Measurements from ENCODE around the gene OLFML2A. TPM values are rescaled to one million over a fixed set of nuclear protein-coding genes. Genes with fewer than 3 reads are reported as not detected.

Gene OLFML2A
- total RNA-seq, 2 experiments from 2014 or later = 4.4 to 6.7 TPM

DNA sequence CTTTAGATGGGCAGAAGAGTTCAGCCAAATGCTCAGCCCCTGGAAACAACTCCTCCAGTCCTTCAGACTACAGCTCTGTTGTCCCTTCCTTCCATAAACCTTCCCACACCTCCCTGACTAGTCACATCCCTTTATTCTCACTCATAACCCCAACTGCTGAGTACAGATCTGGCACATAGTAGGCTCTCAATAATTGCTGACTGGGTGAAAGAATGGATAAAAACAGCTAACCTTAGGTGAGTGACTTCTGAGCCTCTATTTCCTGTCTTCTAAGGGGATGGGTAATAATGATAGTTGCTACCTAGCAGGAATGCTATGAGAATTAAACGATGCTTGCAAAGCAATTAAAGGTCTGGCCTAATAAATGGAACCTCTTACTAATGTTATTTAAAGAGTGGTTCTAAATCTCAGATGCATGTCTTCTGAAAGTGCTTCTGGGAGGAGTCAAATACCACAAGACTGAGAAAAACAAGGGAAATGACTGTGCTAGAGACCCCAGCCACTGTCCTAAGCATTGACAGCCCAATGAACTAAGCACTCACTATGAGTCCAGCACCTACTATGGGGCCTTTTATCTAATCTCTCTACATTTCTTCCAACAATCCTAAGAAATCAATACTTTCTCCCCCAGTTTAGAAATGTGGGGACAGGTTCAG lies 3.3 kb upstream of the OLFML2A start:
- intact Hi-C loops (cut with micrococcal nuclease; ENCODE audit: unreplicated experiment) = loop anchor here (1.0 to 10.0 kb wide), 4 partner anchors 80 to 991 kb away; partner anchors contain the start of genes GOLGA1 and WDR38
- ChIA-PET POLR2A (interaction anchor here (0.5 kb wide), 1 partner anchor 182 kb away, joined by 3 read pairs; no protein-coding TSS in a partner anchor), CTCF (ENCODE audit: unreplicated experiment) (interaction anchor here (1.4 kb wide), 2 partner anchors 67 to 80 kb away, joined by 5 read pairs; partner anchors contain the start of gene WDR38)
- H3K79me2 ChIP-seq (ENCODE audit: insufficient read depth, low read depth, low read length) = peaks cover 18% of the 10 kb centered on the region; the same call in 1 of the 2 replicates
- no peak overlapping the region for H3K4me2 ChIP-seq (ENCODE audit: low read length)
- H3K9me2 ChIP-seq (ENCODE audit: insufficient read depth, low read length) = no peaks in the 10 kb centered on the region
- H3K9me3 ChIP-seq (ENCODE audit: low read length) = no peaks in the 10 kb centered on the region
- no peak overlapping the region for H3K4me3 ChIP-seq (ENCODE audit: low read depth, low read length, poor library complexity, severe bottlenecking)
- no peak for DNase-seq (ENCODE audit: low spot score)
- H4K20me1 ChIP-seq (ENCODE audit: insufficient read depth, low read length) = peaks cover 14% of the 10 kb centered on the region; the same call in 1 of the 2 replicates
- H3K27ac ChIP-seq (ENCODE audit: low read depth, low read length, poor library complexity, severe bottlenecking) = no peak overlapping the region
- peaks cover 25% of the 10 kb centered on the region for H3K4me1 ChIP-seq (ENCODE audit: insufficient read depth, low read length, poor library complexity, severe bottlenecking)
- no TSS peak for BruUV-seq (replicated peaks)
- H2AFZ ChIP-seq (ENCODE audit: low read length) = no peak overlapping the region
- H3K36me3 ChIP-seq (ENCODE audit: insufficient read depth, low read length) = no peaks in the 10 kb centered on the region
- TF ChIP-seq EZH2phosphoT487 (IDR thresholded peaks at IDR 0.05; ENCODE audit: borderline replicate concordance, low read depth, low read length) = no peak
- no peak for TF ChIP-seq CTCF (conservative IDR thresholded peaks at IDR 0.05; ENCODE audit: low read length)

DNA sequence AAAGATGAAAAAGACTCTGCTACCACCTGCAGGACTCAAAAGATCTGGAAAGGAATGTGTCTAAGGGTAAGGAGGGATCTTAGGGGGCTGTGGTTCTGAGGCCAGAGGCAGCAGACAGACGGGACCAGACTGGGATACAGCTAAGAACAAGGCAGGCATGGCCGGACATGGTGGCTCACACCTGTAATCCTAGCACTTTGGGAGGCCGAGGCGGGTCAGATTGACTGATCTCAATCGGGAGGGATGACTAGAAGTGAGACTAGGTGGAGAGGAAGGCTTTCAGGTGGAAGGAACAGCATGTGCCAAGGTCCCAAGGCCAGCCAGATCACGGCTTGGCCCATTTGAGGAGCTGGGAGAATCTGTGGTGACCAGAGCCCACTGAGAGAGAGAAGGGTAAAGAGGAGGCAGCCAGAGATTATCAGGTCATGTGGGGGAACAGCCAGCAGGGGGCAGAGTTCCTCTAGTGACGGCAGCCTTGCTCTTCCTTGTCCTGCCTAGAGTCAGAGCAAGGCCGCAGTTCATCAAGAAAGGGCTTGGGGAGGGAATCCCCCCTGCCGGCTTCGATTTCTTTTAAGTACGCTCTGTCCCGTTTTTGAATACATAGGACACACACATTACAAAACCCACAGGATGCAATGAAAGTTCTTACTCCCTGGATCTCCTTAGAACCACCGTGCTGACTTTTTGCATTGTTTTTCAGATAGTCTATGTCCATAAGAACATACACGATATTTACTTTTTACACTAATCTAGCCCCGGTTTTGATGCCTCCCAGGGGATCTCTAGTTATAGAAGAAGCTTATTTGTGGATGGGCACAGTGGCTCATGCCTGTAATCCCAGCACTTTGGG lies 2.6 kb upstream of the OLFML2A start:
- peaks cover 20% of the 10 kb centered on the region for H3K4me1 ChIP-seq (ENCODE audit: insufficient read depth, low read length, poor library complexity, severe bottlenecking)
- peak; percentile 84 for DNase-seq (ENCODE audit: low spot score)
- TF ChIP-seq EZH2phosphoT487 (IDR thresholded peaks at IDR 0.05; ENCODE audit: borderline replicate concordance, low read depth, low read length) = no peak
- TF ChIP-seq CTCF (conservative IDR thresholded peaks at IDR 0.05; ENCODE audit: low read length) = peak; percentile 88
- no peak overlapping the region for H3K27ac ChIP-seq (ENCODE audit: low read depth, low read length, poor library complexity, severe bottlenecking)
- no peaks in the 10 kb centered on the region for H3K9me3 ChIP-seq (ENCODE audit: low read length)
- H2AFZ ChIP-seq (ENCODE audit: low read length) = no peak overlapping the region
- ChIA-PET POLR2A (interaction anchor here (0.6 to 1.1 kb wide), 3 partner anchors 72 to 117 kb away, joined by 3 to 4 read pairs (median 3); partner anchors contain the start of gene RPL35), CTCF (ENCODE audit: unreplicated experiment) (interaction anchor here (0.5 to 1.4 kb wide), 2 partner anchors 16 to 79 kb away, joined by 3 to 5 read pairs; partner anchors contain the start of gene WDR38)
- H3K36me3 ChIP-seq (ENCODE audit: insufficient read depth, low read length) = no peaks in the 10 kb centered on the region
- peaks cover 6% of the 10 kb centered on the region; the same call in 1 of the 2 replicates for H4K20me1 ChIP-seq (ENCODE audit: insufficient read depth, low read length)
- H3K9me2 ChIP-seq (ENCODE audit: insufficient read depth, low read length) = no peaks in the 10 kb centered on the region
- intact Hi-C loops (cut with micrococcal nuclease; ENCODE audit: unreplicated experiment) = loop anchor here (1.0 to 10.0 kb wide), 4 partner anchors 79 to 990 kb away; partner anchors contain the start of genes GOLGA1 and WDR38
- no peak overlapping the region for H3K4me3 ChIP-seq (ENCODE audit: low read depth, low read length, poor library complexity, severe bottlenecking)
- peak overlapping the region; percentile 29; the same call in 1 of the 2 replicates for H3K4me2 ChIP-seq (ENCODE audit: low read length)
- no TSS peak for BruUV-seq (replicated peaks)
- H3K79me2 ChIP-seq (ENCODE audit: insufficient read depth, low read depth, low read length) = peaks cover 11% of the 10 kb centered on the region; the same call in 1 of the 2 replicates

Data from OCI-LY7 (cell line).